CD4-positive, alpha-beta T cell treated with Interleukin-1 beta for 1 hour (primary cell): ENCODE measurements around the gene CNTNAP2.

ENCODE experiments used
- DNase-seq, 2 donors: peaks; one replicate each; pipeline ENCODE4 v3.0.0-alpha.2; 2020 to 2022

Gene CNTNAP2

DNA sequence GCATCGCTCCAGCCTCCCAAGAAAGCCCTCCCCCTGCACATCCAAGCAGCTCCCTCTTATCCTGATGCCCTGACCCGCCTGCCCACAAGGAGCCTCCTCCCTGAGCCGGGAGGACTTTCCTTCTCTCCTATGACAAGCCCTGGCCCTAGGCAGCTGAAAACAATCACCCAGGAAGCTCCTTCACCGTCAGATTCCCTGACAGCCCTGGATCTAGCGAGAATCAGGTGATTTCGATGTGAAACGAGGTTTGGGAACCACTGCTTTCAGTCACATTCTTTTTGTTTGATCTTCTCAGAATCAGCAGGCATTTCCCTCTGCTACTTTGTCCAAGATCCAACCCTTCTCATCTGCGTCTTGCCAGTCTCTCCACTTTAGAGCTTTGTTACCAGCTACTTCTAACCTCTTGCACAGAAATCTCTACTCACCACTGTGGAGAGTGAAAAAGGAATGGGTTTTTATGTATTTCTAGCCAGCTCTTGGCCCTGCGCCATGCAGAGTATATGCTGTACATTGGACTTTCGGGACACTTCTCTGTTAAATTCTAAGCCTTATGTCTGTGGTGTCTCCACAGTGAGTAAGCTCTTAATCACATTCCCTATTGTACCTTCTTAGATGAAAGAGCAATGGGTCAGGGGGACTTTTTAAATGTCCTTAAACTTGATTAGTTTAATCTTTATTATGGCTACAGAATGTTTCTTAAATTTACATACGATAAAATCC is 2220.8 kb downstream of the CNTNAP2 start:
- DNase-seq, result no peak

DNA sequence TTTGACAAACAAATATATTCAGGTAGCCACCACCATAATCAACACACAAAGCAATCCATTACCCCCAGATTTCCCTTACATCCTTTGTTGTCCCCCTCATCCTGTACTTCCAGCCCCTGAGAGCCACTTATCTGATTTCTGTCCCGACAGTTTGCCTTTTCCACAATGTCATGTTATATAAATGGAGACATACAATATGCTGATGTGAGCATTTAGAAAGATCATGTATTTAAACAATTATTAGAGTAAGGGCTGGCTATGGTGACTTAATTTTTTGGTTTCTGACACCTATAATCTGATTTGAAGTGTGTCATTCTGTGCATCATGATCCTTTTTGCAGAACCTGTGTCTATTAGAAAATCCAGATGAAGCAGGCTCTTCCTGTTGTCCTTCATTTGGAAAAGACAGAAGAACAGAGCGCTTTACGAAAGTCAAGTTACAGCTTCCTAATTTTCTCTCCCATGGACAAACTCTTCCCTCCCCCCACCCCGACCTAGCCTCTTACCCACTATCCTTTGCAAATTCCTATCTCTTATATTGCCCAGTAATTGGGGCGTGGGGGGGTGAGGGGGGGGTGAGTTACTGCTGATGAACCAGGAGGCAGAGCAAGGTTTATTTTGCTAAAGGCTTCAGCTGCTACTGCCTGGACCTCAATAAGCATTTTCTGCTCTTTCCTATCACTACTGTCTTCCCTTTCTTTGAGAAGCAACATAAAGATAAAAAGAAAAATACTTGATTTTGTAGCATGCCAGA is 2221.6 kb downstream of the CNTNAP2 start:
- no peak for DNase-seq

GRCh38 chr7:148340438-148341280 is 2224.1 kb downstream of the CNTNAP2 start:
- DNase-seq, result no peak

DNA sequence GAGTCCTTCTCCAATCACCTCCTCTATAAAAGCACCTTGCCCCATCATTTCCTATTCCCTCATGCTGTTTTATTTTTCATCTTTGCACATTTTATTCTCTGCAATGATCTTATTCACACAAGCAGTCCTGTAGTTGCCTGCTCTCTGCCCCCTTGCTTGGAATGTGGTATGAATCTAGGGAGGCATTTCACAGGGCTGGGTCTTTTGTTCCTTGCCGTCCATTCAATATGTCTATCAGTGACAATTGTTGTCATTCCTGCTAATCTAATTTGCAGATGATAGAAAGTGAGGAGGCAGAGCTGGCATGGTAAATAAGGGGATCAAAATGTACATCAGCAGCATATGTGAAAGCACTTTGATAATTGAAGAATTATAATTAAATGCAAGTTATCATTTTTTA is 2227.8 kb downstream of the CNTNAP2 start:
- DNase-seq, result no peak

GRCh38 chr7:148347981-148348380 is 2231.4 kb downstream of the CNTNAP2 start:
- no peak for DNase-seq

- no peak for DNase-seq
Observed at GRCh38 chr7:148348466-148348865, 2231.9 kb downstream of the CNTNAP2 start.

- no peak for DNase-seq
Observed at GRCh38 chr7:148356303-148356702, 2239.7 kb downstream of the CNTNAP2 start.

DNA sequence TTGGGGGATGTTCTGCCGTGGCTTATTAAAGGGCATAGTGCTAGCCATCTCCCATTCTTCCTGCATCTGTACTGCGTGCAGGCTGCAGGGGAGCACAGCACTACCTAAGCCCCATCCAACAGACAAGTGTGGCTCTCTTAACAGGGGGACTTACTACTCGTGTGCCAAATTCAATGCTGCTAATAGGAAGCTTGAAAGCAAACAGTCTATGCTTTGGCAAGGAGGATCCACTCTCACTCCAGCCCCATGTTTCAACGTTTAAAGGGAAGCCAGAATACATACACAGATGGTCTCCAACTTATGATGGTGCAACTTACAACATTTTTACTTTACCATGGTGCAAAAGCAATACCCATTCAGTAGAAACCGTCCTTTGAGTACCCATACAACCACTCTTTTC is 2245.9 kb downstream of the CNTNAP2 start:
- no peak for DNase-seq

DNA sequence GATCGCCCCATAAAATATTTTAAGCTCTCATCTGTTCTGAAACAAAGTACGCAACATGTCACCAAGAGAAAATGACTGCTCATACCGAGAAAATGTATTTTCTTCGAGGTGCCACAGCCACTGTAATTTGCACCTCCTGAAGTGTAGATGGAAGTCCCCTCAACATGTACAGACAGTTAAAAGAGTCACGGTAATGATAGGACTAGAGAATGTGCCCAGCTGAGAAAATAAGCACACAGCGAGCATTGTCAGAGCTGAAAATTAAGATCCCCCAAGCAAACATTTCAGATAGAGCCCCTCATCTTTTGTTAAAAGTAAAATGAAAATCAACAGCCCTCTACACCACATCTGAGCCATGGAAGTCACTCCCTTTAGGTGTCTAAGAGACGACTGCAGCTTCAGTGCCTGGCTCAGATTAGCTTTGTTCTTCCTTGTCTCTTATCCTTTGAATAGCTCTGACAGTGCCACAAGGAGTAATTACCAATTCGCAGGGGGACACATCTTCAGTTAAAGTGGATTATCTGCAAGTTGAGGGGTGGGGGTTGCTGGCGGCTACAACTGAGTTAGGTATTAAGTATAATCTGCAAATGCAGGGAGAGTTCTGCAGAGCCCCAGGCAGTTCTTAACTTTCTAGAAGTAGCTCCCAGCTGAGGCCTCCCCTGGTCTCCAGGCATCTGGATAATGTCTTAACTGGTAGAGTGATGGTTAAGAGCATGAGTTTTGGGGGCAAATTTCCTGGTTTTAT is 2251.3 kb downstream of the CNTNAP2 start:
- DNase-seq, result no peak

- no peak for DNase-seq
Observed at GRCh38 chr7:148368562-148368961, 2252.0 kb downstream of the CNTNAP2 start.

DNA sequence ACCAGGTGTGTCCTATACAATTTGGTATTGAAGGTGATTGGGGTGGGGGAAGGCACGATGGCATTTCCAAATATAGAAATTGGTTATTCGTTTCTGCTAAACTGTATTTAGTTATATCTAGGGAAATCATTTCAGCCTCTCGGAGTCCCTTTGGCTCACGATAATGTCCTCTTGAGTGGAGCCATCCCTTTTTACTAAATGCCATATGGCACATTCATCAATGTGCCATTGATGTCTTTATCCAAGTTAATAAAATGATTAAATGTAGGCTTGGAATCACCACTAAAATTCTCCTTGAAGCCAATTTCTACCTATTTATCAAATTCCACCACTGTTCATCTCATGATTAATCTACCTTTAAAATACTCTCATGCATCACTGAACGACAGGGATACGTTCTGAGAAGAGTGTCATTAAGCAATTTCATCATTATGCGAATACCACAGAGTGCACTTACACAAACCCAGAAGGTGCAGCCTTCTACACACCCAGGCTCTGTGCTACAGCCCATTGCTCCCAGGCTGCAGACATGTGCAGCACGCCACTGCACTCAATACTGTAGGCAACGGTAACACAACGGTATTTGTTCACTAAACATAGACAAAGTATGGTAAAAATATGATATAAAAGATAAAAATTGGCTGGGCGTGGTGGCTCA is 2254.8 kb downstream of the CNTNAP2 start:
- no peak for DNase-seq

DNA sequence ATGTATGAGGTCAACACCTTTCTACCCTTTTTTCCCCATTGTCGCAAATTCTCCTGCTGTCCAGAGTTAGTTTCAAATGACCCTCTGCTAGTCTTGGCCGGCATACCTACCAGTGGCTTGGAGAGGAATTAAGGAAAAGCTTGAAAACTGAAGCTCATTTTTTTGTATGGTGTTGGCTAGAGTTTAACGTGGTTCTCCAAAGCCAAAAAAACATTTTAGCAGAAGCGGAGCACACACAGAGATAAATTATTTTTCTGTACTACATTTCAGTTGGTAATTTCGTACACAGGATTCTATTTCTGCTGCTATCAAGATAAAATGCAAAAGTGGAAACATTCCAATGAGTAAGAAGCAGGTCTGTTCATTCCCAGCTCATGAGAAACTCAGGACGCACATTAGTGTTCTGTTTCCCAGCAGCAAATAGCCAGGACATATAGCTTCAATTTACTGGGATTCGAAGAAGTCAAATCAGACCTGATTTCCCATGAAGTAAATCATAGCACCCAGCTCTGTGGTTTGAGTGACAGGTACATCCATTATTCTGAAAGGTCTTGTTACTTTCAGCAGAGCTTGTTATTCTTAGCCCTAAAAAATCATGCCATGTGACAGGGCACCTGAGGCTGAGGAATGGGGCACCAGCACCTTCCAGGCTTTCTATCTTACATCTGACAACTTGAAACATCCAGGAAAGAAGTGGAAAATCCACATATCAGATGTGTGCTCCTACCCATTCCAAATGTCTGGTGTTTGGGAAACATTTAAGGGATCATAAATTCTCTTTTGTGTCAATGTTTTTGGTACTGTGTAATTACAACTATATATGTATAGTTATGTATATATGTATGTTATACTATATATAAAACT is 2258.0 kb downstream of the CNTNAP2 start:
- DNase-seq, result no peak

- DNase-seq, result no peak
Observed at GRCh38 chr7:148379677-148380076, 2263.1 kb downstream of the CNTNAP2 start.

DNA sequence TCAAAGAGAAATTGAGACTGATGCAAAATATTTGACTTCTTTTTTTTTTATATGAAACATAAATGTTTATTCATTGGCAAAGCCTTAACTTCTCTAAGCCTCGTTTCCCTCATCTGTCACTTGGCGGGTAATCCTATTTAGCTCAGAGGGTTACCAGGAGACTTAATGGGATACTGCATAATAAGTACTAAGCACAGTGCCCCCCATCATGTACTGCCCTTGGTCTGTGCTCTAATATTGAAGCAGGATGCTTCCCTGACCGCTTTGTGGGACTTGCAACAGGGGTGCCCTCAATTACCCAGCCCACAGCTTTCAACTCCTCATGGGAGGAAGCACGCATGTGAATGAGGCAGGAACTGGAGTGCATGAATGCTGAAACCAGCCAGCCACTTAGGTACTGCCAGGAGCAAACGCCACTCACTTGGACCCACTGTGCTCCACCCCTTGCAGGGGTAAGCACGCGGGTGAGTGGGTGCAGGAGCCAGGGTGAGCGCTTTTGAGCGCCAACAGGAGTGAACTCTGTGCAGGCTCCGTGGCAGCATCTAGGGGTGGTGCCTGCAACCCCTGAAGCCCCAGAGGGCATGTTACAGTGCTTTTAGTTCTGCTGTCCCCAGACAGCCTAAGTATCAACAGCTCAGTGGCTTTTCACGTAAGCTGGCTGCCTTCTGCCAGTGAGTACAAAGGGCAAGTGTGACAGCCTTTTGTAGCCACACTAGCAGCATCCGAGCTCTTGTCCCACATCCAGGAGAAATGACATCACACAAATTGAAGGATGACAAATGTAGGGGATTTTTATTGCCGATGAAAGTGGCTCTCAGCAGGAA is 2264.2 kb downstream of the CNTNAP2 start:
- no peak for DNase-seq

- no peak for DNase-seq
Observed at GRCh38 chr7:148382596-148382995, 2266.0 kb downstream of the CNTNAP2 start.

DNA sequence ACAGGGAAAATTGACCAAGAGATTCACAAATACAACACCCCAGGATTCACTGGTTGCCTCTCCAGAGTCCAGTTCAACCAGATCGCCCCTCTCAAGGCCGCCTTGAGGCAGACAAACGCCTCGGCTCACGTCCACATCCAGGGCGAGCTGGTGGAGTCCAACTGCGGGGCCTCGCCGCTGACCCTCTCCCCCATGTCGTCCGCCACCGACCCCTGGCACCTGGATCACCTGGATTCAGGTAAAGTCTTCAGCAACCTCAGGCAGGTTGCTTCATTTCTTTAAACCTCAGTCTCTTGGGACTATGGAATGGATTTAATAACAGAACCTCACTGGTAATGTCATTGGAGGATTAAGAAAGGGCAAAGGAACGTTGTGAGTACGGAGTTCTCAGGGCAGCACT is 2267.1 kb downstream of the CNTNAP2 start:
- no peak for DNase-seq

GRCh38 chr7:148385009-148385682 is 2268.5 kb downstream of the CNTNAP2 start:
- DNase-seq, result no peak

GRCh38 chr7:148390381-148390780 is 2273.8 kb downstream of the CNTNAP2 start:
- no peak for DNase-seq

DNA sequence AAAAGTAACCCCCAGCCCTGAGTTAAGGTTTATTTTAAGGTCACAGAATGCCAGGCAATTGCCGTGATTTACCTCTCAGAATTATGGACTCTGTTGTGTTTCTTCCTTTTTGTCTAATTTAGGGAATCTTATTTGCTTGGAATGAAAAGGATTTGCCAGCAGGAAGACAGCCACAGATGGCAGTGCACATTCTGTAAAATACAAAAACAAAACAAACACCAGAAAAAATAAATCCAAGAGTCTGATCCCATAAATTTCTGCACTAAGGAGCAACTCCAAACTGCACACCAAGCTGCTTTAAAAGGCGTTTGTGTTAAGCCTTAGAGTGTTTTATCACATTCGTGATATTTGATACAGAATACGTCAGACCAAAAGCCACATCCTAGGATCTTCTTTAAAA is 2275.0 kb downstream of the CNTNAP2 start:
- no peak for DNase-seq

DNA sequence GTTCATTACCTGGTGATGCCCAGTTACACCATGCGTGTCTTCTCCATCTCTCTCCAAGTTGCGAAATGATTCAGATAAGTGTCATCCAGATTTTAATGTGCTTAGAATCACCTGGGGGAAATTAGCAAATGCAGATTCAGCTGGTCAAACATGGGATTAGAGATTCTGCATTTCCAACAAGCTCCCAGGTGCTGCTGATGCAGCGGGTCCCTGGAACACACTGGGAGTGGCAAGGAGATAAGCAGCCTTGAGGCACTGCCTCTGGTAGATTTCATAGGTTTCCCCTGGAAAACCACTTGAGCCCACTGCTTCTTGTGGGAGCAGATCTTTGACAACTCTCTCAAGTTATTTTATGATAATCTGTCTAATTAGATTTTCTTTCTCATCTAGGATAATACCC is 2278.0 kb downstream of the CNTNAP2 start:
- no peak for DNase-seq
